ENCODE results near the gene CNP.

DNA sequence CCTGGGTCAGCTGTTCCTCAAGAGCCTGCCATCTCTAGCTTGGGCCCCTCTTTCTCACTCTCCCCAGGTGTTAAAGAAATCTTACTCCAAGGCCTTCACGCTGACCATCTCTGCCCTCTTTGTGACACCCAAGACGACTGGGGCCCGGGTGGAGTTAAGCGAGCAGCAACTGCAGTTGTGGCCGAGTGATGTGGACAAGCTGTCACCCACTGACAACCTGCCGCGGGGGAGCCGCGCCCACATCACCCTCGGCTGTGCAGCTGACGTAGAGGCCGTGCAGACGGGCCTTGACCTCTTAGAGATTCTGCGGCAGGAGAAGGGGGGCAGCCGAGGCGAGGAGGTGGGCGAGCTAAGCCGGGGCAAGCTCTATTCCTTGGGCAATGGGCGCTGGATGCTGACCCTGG lies 6.8 kb downstream of the CNP start:
- TF ChIP-seq POLR2A (IDR thresholded peaks at IDR 0.05) = no peak
- TF ChIP-seq, protein P1, sequence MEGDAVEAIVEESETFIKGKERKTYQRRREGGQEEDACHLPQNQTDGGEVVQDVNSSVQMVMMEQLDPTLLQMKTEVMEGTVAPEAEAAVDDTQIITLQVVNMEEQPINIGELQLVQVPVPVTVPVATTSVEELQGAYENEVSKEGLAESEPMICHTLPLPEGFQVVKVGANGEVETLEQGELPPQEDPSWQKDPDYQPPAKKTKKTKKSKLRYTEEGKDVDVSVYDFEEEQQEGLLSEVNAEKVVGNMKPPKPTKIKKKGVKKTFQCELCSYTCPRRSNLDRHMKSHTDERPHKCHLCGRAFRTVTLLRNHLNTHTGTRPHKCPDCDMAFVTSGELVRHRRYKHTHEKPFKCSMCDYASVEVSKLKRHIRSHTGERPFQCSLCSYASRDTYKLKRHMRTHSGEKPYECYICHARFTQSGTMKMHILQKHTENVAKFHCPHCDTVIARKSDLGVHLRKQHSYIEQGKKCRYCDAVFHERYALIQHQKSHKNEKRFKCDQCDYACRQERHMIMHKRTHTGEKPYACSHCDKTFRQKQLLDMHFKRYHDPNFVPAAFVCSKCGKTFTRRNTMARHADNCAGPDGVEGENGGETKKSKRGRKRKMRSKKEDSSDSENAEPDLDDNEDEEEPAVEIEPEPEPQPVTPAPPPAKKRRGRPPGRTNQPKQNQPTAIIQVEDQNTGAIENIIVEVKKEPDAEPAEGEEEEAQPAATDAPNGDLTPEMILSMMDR (IDR thresholded peaks at IDR 0.05) = no peak

All from thyroid gland (tissue), 4 donors.